GM19463 (cell line): Measurements from ENCODE around the gene LIPC.

Source experiments
- ATAC-seq: cut with Tn5 transposase; IDR thresholded peaks from one replicate; pipeline ENCODE4 v1.9.1; 2021; ENCODE audit warnings: mild to moderate bottlenecking, moderate library complexity; ENCODE audit not compliant: unreplicated experiment

Gene LIPC

DNA sequence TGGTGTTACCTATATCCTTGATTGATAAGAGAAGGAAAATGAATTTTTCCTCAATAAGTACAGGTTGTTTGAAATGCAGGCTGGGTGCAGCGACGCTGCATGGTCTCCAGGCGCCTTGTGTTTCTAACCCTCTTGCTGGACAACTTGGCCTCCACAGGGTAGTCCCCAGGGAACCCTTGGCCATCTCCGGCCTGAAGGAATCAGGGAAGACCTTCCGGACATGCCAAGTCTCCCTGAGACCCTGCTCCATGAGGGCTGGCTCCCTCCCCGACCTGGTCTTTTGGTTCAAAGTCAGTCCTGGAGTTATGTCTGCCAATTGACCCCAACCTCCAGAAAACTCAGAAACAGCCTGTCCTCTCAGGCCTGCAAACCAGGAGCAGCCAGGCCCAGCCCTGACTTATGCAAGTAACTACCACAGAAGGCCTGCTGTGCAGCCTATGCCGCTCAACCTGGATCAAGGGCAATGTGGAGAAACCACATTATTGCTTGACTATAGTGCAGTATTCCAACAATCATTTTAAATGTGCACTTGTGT, 98.3 kb downstream of the LIPC start:
- no peak for ATAC-seq

DNA sequence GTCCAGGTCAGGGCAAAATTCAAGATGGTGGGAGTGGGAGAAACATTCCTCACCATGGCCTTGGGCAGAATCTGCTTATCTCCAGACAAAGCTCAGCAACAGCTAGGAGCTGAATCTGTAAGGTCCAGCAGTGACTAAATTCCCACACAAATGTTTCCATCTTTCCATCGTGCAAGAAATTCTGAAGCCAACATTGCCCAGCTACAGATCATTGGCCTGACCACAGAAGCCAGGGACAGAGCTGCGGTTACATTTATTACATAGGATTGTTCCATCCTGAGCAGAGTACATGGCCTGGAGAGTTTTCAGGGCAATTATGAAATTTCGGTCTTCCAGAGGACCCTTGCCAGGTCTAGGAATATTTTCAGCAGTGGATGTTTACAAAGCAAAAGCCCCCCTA, 100.3 kb downstream of the LIPC start:
- ATAC-seq, result no peak

DNA sequence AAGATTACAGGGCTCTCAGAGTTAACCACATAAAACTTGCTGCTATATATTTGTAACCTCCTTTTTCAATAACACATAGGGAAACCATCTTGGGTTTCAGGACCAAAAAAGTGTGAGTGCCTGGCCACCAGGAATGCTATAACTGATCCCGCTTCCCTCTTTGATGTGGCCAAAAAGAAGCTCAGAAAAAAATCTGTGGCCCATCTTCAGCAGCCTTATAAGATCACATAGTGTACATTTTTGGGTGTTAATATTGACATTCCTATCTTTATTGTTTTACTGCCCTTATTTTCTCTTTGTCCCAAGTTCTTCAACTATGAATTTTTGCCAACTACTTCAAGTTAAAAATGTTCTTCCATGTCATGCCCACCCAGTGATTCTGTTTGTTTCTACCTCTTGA, 102.8 kb downstream of the LIPC start:
- ATAC-seq, result no peak

DNA sequence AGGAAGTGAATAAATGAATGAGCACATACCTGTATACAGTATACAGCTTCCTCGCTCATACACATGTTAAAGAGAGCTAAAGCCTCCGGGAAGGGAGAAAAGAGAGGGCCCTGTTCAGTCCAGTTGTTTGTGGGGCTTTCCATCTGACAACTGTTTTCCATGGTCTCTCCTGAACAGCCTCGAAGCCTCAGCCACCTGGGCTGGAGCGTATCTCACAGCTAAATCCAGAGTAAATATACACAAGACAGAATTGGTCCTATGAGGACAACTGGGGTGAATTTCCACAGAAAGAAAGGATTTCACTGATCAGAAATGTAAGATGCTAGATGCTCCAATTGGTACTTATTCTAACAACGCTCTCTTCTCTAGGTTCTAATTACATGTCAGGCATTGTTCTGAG, 103.5 kb downstream of the LIPC start:
- no peak for ATAC-seq

DNA sequence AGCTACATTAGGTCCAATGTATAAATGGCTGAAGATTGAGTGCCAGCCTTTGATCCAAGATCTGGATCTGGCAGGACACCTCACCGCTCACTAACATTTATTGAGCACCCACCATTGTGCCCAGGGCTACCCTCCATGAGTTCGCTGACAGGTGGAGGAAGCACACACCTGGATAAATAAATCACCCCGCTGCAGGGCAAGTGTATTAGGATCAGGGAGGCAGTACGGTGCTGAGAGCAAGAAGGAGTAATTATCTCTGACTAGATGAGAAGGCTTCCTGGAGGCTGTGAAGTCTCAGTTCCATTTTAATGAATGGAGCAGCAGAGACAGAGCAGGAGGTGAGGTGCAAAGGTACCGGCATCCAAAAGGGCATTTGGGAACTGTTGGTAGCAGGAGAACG, 104.1 kb downstream of the LIPC start:
- ATAC-seq, result no peak

DNA sequence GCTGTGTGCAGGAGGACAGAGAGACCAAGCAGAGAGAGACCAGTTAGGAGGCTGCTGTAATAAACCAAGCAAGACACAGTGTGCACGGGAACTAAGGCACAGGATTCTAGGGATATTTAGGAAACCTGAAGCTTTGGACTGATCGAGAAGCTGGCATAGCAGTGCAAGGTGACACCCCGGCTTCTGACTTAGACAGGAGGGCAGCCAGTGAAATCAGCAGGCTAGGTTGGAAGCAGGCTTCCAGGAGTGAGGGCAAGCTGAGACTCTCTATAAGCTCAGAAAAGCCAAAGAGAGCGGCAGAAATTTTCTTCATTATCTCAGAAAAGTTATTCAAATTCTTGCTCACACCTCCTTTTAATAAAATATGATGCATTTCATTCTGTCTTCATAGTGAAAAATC, 104.6 kb downstream of the LIPC start:
- ATAC-seq, result no peak

DNA sequence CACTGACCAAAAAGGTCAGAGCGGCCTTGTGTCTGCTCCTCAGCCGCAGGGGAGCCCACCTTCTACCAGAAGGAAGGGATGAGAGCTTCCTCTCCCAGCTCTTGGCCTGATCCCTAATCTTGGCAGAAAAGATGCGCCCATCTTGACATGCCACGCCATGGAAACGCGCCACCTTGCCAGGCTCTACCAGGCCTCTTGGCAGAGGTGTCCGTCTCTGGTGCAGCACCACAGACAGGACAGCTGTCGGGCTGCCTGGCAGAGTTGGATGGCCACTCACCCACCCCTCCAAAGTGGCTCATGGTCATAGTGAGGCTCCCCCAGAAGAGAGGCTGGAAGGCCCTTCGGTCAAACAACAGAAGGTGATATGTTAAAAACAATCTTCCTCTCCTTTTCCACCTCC, 105.2 kb downstream of the LIPC start:
- no peak for ATAC-seq

DNA sequence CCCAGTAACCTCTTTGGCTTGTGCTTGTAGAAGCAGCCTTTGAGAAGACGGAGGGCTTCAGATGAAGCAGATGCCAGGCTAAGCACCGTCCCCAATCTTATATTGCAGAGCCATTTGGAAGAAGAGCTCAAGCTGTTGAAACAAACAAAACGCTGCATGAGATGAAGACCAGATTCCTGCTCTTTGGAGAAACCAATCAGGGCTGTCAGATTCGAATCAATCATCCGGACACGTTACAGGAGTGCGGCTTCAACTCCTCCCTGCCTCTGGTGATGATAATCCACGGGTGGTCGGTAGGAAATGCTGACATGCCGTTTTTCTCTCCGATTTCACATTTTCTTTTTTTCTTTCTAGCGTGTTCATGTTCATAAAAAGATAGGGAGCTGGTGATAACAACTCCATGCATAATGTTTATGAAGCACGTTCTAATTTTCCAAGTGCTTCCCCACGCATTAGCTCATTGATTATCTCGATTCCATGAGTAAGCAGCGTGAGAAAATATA, 106.5 kb downstream of the LIPC start:
- ATAC-seq, result no peak

DNA sequence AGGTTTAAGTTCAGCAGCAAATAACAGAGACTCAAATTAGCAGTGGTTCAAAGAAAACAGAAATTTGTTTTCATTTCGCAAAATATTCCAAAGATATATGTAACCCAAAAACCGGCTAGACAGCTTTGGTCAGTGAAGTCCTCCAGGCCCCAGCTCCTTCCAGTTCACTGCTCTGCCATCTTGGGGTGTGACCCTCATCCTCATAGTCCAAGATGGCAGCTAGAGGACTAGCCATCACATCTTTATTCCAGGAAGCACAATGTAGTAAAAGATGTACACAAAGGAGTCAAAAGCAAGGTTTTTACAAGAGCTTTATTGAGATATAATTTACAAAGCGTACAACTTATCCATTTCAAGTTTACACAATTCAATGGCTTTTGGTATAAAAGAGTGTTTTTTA, 107.1 kb downstream of the LIPC start:
- no peak for ATAC-seq

DNA sequence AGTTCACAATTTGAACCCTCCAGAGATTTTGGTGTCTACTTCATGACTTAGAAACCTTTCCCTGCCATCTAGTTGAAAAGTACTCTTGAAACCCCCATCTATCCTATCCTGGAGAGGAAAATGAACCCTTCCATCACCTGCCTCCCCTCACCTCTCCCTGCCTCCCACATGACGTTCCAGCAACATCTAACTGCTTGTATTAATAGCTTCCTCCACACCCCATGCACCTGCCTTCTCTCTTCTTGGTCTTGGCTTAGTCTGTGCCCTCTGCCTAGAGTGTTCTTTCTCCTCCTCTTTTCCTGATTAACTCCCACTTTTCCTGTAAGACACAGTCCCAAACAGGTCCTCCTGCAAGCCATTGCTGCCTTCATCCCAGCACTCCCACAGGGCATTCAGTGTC, 107.8 kb downstream of the LIPC start:
- ATAC-seq, result no peak

DNA sequence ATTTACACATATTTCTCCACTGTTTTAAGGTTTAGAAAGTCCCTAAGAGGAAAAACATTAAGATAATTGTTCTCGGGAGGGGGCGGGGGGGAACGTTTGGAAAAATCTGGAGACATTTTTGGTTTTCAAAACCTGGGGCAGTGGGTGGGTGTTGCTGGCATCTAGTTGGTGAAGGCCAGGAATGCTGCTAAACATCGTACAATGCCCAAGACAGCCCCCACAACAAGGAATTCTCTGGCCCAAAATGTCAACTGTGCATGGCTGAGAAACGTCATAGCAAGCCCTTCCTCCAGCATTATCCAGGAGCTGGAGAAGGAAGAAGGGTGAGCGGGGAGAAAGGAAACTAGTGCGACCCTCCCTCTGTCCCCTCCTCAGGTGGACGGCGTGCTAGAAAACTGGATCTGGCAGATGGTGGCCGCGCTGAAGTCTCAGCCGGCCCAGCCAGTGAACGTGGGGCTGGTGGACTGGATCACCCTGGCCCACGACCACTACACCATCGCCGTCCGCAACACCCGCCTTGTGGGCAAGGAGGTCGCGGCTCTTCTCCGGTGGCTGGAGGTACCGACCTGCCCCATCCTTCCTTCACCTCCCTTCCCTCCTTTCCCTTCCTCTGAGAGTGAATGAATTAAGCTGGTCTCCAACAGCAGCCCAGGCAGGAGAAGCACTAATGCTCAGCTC, 109.8 kb downstream of the LIPC start:
- ATAC-seq, result no peak

DNA sequence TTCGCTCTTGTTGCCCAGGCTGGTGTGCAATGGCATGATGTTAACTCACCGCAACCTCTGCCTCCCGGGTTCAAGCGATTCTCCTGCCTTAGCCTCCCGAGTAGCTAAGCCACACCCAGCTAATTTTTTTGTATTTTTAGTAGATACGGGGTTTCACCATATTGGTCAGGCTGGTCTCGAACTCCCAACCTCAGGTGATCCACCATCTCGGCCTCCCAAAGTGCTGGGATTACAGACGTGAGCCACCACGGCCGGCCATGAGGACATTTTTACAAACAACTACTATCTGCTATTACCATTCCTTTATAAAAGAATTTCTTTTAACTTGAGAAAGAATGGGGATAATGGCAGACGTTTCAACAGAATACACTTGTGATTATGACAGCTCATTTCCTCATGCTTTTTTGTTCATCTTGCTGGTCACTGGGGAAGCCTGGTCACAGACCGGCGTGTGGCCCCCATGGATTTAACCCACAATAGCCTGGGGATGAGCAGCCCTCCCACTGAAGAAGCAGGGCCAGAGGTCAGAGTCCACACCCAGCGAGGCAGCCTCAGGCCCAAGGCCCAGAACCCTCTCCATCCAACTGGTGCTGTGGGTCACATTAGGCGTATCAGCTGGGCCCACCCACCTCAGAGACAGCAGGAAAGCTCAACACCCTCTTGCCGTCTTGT, 112.0 kb downstream of the LIPC start:
- ATAC-seq, result no peak

DNA sequence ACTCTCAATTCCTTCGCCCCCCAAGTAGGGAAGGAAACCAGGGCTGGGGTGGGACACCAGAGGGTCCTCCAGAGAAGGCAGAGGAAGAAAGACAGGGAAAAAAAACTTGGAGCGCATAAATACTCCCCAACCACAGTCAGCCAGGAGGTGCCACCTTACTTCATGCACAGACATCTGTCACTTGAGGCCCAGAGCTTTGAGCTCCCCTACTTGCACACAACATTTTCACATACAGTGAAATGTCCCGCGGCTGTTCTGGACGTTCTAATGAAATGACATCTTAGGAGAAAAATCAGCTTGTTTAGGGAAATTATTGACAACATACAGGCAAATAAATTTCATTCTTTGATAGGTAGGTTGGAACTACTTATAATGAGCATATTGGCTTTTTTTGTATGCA, 113.0 kb downstream of the LIPC start:
- ATAC-seq, result no peak

DNA sequence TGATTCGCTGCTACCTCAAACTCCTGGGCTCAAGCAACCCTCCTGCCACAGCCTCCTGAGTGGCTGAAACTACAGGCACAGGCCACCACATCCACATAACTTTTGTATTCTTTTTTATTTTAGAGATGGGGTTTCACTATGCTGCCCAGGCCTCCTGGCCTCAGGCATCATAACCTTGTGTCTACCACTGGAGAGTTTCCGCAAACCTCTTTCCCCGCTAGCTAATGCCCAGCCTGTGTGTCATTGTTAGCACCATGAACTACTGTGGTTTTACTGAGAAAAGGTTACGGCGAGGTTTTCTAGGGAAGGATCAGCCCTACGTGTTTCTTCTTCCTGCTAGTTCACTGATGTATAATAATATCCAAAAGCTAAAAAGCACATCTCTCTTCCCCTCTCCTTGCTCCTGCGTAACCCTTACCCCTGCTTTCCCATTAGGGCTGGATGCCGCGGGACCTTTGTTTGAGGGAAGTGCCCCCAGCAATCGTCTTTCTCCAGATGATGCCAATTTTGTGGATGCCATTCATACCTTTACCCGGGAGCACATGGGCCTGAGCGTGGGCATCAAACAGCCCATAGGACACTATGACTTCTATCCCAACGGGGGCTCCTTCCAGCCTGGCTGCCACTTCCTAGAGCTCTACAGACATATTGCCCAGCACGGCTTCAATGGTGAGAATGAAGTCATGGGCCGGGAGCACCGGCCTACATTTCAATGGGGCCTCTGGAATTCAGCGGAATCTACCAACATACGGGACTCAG, 113.7 kb downstream of the LIPC start:
- ATAC-seq, result no peak

DNA sequence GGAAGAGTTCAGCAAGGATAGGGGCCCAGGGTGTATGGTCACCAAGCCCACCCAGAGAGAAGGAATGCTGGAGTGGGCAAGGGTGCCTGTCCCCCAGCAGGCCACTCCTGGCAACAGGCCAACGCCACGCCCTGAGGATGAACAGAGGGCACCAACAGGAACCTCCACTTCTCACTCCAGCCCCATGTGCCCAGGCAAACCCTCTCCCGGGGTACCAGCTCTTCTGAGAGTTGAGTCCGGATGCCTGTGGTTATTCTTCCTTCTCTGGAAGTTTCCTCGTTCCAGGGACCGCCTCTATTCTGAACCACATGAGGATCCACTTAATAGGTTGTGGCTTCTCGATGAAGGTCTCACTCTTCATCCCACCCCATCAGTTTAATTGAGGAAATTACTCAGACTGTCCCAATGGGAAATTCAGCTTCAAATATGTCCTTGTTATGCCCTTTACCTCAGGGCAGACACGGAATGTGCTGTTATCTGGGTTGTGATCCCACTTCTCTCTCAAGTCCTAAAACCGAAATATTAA, 114.3 kb downstream of the LIPC start:
- no peak for ATAC-seq

DNA sequence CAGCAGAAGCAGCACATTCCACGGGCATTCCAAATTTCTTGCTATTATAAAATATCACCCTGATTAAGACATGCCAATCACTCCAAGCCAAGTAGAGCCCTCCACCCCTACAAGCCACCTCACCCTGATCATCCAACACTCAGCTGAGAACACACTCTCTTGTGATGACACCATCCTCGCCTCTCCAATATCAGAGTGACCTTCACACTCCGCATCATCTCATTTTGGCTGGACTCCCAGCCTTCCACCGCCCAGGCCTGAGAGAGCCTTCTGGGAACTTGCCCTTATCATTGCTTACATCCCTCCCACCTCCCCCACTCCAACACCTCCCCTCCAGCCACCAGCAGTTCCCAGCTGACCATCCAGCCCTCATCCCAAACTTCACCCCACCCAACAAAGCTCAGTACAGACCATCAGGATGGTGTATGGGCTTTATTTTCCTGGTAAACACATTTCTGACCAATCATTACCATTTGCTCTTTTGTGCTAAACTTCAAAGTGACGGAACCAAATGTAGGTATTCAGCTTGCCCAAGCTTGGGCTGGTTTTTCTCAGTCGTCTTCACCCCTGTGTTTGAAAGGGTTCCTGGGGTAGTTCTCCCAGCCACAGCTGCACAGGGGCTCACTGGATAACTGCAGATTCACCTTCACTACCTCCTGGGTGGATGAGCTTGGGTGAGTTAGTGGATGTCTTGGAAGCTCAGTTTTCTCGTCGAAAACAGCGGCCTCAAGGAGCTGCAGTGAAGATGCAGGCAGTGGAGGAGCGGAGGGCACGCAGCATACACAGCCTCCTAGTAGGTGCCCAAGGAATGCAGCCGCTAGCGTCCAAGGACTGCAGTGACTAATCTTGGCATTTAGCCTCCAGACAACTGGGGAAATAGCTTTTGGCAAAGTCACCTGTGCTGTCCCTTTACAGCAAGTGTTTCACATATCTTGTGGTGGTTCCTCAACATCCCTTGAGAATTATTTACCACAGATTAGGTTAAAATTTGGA, 115.1 kb downstream of the LIPC start:
- no peak for ATAC-seq

DNA sequence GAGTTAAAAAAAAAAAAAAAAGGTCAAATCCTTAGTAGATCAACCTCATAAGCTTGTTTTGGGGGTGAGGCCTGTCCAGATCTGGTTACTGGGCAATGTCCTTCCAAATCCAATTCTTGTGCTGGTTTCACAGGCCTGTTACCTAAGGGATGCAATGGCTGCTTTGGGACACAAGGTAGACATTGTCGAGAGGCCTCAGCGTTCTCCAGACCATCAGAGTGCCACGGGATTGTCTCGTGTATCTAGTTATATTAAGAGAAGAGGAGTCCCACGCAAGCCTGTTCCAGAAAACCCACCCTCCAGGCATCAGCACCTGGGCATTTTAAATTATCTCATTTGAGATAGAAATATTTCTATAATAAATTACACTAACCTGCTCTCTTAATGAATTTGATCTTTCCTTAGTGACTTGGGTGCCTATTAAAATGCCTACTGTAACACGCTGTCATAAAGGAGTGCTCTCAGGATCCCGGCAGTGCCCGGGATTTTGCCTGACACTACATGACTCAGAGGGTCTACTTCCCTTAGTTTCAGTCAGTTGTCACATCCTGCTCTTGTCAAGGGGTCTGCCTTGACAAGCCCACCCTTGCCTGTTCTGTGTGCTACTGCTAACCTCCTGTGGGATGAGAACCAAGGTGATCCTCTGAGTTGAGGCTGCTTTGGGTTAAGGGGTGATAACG, 116.0 kb downstream of the LIPC start:
- no peak for ATAC-seq

DNA sequence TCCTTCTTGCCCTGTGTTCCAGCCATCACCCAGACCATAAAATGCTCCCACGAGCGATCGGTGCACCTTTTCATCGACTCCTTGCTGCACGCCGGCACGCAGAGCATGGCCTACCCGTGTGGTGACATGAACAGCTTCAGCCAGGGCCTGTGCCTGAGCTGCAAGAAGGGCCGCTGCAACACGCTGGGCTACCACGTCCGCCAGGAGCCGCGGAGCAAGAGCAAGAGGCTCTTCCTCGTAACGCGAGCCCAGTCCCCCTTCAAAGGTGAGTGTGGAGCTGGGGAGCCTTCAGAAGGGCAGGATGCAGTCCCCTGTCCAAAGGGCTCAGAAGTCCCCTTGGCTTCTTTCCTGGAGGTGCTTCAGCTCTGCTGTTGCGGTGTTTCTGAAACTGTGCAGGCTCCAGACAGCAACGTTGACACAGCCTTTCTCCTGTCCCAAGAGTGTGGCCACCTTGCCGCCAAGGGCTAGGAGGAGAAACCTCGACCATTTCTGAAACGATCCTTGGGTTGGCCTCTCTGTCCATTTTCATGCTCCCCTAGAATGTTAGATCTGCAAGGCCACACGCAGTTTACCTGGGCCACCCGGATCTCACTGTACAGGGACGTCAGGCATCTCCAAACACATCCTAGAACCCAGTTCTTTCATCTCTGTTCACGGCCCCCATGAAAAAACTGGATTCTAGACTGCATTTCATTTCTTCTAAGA, 116.7 kb downstream of the LIPC start:
- no peak for ATAC-seq
